NCI-H2227 (cell line): Measurements from ENCODE around the gene BBLN.

Source experiments
- DNase-seq: peaks from one replicate; lab custom pipeline; 2025; ENCODE audit not compliant: unreplicated experiment; lab: John Stamatoyannopoulos, UW

The BBLN gene

DNA sequence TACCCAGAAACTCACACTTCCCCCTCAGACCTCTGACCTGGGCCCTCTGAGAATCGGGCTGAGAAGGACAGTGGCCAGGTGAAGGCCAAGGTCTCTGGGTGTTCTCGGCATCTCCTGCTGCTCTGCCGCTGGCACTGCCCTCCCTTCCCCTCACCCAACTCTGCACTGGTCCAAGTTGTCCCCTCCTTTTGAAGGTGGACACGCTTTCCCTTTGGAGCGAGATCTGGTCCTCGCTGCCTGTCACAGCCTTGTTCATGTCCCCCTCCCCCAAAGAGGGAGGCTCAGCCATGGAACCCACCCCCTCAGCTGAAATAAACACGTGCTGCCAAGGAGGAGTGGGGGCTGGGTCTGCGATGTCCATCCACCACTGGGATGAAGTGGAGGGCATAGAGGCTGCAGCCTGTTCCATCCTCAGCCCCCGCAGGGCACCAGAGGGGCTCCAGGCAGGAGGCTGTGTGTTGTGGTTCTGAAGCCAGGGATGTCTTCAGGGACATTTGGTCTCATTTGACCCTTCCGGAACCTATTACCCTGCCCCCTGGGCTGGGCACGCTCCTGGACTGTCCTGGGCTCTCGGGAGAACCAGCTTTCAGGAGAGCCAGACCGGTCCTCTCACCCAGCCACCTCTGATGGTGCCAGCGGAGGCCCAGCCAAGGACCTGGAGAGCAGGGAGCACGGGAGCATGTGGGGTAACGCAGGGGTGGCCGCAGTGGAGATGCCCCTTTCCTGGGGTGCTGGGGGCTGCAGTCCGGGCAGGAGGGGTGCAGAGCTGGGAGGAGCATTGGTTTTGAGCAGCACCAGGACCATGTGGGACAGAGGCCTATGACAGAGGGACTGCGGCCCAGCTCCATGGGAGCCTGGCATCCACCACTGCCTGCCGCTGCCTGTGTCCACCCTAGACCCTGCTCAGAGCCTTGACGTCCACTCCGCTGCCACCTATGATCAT, 15.6 kb upstream of the BBLN start:
- no peak for DNase-seq

DNA sequence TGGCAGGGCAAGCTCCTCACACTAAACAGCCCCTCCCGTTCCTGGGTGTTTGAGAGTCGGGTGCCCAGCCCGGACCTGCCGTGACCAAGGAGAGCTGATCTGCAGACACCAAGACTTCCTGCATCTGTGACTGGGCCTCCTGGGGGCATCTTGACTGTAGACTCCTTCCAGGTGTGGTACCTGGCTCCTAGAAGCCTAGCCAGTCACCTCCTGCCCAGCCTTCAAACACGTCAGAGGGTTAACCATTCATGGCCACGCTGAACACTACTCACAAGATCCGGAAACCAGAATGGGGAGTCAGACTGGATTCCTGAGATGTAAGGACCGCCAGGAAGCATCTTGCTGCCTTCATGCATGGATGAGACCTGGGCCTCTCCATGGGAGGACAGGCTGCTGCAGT, 14.5 kb upstream of the BBLN start:
- no peak for DNase-seq

DNA sequence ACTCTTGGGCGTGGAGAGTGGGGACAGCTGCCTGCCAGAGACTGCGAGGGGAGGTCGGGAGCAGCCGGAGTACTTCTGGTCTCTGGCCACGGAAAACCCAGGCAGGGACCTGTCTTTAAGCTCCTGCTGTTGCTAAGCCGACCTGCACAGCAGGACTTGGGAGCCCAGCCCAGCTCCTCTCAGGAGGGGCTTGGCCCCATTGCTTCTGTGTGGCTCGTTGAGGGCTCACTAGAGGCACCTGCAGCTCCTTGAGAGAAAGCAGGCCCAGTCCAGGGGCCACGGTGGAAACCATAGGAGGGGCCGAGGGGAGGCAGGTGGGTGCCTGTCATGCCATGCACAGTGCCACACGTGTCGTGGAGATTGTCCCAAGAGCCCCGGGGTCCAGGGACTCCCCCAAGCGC, 14.1 kb upstream of the BBLN start:
- no peak for DNase-seq

DNA sequence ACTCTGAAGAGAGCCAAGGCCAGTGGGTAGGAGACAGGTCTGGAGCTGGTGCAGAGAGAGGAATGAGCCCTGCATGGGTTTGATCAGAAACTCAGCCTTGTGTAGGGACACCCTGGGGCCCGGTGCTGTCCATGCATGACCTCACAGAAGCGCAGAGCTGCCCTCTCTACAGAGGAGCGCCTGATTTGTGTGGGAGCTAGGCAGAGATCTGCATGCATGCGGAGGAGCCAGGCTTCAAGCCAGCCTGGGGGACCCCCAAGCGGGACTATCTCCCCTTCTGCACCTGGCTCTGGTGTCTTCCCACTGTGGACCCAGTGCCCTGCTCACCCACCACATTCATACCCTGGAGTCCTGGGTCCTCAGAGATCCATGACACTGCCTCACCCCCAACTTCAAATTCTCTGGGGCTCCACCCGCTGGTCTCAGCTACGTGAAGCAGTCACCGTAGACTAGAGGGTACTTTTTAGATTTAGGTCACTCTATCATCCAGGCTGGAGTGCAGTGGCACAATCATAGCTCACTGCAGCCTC, 13.4 kb upstream of the BBLN start:
- DNase-seq = no peak

DNA sequence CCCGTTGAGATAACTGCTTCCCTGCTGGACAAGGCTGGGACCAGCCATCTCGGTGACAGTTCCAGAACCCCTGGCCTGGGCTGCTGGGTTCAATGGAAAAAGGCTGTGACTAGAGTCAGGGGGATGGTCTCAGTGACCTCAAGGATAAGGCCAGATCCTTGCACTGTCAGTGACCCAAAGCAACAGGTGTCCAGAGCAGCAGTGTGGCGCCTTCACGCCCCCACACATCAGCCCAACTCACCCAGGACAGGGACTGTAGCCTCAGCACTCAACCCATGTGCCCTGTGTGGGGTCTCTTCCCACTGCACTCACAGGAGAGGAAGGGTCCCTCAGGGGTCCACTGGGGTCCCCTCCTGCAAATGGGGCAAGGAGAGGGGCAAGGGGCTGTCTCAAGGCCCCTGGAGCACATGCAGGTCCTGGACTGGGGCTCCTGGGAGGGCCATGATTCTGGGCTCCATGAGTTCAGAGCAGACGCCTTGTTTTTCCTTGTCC, 11.5 kb upstream of the BBLN start:
- DNase-seq = no peak

DNA sequence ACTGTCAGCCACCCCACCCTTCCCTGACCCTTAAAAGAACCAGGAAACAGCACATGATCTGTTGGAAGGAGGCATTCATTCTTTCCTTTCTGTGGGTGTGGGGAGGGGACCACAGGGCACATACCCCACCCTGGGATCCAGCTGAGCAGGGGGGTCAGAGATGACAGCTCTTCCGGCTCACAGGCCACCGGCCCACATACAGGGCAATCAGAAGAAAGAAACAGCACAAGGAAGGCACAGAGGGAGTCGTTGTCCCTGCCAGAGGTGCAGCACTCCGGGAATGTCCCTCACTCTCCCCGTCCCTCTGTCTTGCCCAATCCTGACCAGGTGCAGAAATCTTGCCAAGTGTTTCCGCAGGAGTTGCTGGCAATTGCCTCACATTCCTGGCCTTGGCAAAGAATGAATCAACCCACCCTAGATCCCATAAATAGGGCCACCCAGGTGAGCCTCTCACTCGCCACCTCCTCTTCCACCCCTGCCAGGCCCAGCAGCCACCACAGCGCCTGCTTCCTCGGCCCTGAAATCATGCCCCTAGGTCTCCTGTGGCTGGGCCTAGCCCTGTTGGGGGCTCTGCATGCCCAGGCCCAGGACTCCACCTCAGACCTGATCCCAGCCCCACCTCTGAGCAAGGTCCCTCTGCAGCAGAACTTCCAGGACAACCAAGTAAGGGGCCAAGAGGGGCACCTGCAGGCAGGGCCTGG, 10.9 kb upstream of the BBLN start, which contains the start of gene LCN2:
Gene LCN2 (plus strand): TSS at position 453 of the 701 bp plus-strand sequence. CDS start 73 bp downstream, at position 526.
- no peak for DNase-seq

DNA sequence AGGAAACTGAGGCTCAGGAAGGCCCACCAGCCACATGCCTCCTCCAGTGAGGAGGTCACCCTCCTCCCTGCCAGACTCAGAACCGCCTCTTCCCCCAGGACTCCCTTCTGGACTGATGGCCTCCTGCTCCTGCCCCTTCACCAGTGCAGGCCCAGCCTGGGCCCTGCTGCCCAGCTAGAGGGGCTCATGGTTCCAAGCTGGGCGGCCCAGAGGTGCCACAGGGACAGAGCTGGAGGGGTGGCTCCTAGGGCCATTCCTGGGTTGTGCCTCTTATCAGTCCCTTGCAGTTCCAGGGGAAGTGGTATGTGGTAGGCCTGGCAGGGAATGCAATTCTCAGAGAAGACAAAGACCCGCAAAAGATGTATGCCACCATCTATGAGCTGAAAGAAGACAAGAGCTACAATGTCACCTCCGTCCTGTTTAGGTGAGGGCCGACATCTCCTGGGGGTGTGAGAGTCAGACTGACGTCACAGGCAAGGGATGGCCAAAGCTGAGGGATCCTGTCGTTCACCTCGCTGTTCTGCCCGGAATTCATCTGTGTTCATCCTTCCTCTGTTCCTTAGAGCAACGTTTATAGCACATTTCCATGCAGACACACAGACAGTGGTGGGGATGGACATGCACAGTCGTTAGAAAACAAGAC, 10.0 kb upstream of the BBLN start:
- no peak for DNase-seq

DNA sequence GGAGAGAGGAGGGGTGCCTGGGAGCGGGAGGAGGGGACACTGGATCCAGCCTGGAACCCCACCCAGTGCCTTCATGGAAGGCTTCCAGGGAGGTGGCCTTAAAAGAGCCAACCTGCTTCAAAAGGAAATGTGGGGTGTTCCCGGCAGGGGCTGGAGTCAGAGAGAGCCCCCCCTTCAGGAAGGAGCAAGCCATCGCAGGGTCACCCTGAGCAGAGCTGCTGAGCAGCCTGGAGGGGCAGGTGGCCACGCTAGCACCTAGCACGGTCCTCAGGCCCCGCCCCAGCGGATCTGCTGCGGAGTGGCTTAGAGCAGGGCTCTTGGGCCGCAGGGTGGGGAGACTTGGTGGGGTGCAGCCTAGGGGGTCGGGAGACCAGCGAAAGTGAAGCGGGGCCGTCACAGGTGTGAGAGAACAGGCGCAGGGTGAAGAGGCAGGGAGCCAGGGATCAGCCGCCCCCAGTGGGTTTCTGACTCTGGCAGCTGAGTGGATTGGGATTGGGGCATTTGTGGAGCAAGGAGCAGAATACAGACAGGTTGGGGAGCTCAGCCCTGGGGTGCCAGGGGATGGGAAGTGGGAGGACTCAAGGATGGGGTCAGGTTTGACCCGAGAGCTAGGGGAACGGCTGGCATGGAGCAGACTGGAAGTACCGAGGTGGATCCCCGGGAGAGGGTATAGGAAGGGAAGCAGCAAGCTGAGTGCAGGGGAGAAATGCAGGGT, 9.3 kb upstream of the BBLN start:
- DNase-seq = no peak

DNA sequence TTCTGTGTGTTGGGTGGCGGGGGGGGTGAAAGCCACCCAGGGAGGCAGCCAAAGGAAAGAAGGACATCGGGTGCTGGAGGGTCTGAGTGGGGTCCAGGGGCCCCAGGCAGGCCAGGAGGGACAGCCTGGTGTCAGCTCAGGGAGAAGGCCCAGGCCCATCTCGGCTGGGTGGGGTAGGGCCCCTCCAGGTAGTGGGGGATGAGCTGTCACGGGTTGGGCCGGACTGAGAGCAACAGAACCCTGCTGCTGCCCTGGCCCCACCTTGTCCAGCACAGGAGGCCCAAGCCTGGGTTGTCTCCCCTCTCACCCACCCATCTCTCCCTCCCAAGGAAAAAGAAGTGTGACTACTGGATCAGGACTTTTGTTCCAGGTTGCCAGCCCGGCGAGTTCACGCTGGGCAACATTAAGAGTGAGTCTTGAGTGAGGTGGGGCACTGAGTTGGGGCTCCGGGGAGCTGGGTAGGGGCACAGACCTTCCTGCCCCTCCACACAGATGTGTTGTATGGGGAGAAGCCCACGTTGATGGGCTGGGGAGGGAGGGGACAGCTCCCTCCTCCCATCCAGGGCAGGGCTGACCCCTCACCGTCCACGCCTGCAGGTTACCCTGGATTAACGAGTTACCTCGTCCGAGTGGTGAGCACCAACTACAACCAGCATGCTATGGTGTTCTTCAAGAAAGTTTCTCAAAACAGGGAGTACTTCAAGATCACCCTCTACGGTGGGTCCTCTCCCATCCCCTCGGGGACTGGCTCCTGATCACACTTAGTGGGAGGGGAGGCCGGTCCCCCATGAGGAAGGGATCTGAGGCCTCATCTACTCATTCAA, 8.5 kb upstream of the BBLN start:
- DNase-seq = no peak

DNA sequence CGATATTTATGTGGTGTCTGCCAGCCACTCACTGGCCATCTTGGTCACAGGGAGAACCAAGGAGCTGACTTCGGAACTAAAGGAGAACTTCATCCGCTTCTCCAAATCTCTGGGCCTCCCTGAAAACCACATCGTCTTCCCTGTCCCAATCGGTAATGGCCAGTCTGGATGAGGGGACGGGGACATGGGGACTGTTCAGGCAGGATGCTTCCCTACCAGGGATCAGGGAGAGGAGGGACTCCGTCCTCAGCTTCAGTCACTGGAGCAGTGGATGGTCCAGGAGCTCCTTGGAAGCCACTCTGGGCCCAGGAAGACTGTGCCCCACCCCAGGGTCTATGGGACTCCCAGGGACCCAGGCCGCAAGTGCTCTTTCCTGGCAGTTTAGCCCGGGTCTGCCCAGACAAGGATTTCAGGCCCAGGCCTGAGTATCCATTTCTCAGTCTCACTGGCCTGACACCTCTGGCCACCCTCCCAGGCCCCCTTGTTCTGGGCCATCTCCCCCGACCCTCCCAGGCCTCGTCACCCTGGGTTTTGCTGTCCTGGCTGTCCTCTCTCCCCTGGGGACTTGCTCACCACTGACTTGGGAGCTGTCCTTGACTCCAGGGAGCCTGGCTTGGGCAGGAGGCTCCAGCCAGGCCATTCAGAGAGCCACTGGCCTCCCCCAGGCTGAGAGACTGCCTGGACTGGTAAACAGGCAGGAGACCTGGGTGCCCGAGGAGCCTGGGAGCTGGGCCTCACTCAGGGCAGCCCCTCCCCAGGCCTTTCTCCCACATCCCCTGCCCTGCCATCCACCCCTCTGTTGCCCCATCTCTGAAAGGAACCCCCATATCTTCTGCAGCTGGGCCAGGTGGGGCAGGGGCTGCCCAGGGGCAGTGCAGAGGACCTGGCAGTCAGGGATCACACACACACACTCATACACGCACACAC, 7.7 kb upstream of the BBLN start:
- no peak for DNase-seq

DNA sequence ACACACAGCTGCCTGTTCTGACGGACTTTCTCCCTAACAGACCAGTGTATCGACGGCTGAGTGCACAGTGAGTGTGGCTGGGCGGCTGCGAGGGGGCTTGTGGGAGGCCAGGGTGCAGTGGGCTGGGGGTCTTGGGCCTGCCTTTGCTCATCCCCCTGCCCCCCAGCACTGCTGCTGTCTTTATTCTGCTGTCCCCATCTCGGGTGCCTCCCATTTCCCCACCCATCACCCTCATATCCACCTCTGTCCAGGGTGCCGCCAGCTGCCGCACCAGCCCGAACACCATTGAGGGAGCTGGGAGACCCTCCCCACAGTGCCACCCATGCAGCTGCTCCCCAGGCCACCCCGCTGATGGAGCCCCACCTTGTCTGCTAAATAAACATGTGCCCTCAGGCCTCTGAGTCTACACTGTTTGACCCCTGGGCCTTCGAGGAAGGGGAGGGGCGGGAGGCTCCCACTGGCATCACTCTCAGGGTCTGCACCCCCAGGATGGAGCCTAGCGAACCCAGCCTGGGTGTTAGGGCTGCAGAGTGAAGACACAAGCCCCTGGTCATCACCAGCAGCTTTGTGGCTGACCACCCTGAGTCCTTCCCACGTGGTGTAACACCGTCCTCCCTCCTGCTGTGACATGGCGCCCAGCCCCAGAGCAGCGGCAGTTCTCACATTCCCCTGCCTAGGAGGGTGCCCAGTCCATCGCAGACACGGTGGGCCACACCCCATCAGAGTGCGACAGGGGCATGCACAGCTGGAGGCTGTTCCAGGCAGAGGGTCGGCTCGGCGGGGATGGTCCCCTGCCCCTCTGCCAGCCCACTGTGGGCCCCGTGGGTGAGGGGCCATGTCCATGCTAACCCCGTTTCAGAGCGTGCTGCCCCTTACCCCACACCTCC, 6.8 kb upstream of the BBLN start:
- no peak for DNase-seq

DNA sequence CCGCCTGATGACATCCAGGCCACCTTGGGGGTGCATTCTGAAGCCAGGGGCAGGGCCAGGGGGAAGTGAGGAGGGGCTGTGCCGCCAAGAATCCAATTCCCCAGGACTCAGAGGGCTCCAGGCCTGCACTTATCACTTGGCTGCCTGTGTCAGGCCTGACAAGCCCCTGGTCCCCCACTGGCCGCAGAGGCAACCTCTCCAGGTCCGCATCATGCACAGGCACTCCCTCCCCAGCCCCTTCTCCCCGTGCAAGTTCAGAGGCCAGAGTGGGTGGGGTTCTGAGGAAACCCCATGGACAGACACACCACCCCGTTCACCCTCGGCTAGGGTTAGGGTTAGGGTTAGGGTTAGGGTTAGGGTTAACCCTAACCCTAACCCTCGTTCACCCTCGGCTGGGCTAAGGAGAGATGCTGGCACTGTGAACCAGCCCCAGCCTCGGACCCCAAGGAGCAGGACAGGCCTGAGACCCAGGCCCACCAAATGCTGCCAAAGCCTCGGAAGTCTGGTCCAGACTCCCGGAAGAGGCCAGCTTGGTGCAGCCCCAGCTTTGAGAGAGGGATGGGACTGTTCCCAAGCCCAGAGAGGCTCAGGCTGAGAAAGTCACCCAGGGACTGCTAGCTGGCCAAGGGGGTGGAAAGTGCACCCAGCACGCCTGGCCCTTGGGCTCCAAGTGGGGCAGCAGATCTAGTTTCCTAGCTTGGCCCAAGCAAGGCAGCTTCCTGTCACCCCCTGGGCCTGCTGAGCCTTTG, 5.9 kb upstream of the BBLN start:
- no peak for DNase-seq

DNA sequence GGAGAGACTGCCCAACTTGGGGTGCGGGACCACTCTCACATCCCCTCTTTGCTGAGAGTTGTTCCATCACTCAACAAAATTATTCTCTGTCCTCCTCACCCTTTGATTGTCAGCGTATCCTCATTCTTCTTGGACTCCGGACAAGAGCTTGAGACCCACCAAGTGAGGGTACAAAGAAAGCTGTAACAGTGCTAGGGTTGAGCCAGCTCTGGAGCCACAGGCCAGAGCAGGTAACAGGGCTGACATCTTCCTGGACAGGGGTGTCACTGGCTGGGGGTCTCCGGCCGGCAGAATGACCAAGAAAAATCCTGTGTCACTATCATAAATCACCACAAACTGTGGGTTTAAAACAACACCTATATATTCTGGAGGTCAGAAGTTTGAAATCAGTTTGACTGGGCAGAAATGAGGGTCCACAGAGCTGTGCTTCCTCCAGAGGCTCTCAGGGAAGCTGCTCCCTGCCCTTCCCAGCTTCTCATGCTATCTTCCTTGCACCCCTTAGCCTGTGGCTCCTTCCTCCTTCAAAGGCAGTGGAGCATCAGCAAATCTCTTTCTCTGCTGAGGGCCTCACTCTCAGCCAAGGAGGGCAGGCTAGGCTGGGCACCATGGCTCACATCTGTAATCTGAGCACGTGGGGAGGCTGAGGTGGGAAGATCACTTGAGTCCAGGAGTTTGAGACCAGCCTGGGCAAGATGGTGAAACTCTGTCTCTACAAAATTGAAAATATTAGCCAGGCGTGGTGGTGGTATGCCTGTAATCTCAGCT, 4.1 kb upstream of the BBLN start:
- DNase-seq = no peak

DNA sequence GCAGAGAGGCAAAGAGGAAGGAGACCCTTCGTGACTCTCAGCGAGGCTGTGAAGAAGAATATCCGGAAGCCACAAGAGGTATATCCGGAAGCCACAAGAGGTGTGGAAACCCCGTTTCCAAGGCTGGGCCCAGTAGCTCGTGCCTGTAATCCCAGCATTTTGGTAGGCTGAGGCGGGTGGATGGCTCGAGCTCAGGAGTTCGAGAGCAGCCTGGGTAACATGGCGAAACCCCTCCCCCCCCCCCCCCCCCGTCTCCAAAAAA, 612 bp upstream of the BBLN start:
- DNase-seq = peak; percentile 64

DNA sequence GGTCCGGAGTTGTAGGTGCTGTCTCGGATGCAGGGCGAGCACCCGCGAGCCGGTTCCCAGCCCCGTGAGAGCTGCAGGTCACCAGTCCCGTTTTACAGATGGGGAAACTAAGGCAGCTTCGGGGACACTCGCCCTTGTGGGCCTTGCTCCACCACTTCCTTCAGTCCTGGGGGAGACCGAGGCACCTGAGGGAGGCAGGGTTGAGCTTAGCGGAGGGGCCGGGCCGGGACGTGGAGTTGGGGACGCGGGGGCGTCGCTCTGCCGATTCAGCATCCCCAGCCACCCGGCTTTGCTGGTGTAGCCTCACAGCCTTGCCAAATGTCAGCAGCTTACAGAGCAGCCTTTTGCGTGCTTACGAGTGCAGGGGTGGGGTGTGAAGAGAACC, 530 bp downstream of the BBLN start:
- DNase-seq = peak; percentile 27

DNA sequence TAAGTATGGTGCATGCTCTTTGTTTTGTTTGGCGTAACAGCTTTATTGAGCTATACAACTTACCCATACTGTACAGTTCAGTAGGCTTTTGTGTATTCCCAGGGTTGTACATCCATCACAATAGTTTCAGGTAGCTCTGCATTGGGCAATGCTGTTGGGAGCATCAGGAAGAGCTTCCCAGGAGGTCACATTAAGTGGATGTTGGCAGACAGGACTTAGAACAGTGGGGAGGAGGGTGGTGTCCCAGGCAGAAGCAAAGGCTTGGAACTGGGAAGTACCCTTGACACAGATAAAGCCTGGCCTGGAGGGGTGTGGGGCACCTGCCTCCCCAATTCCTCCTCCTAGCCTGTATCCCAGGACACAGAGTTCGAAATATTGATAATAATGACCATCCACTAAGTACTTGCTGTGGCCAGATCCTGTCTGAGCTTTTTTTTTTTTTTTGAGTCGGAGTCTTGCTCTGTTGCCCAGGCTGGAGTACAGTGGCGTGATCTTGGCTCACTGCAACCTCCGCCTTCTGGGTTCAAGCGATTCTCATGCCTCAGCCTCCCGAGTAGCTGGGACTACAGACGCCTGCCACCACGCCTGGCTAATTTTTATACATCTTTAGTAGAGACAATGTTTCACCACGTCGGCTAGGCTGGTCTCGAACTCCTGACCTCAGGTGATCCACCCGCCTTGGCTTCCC, 1.3 kb downstream of the BBLN start:
- DNase-seq = no peak
